Loucy (cell line): ENCODE measurements around the gene CATSPERD.
"Not testable (repeated sequence)": the region's sequence is repeated elsewhere in the genome, so short reads cannot be mapped to it uniquely, and the experiment has no call there.

Source experiments
- EZH2phosphoT487 ChIP-seq: fragments of 200-600 bp; IDR thresholded peaks from 2 replicates; pipeline ENCODE4 v1.6.1; 2018; ENCODE audit warnings: antibody characterized with exemption, mild to moderate bottlenecking, moderate library complexity, borderline replicate concordance
- TF ChIP-seq, protein P1 (sequence below): fragments of 200-600 bp; sonication (generic); conservative IDR thresholded peaks from 2 replicates; pipeline ENCODE4 v1.5.1; 2014; ENCODE audit warnings: mild to moderate bottlenecking, antibody characterized with exemption, low read length

DNA sequence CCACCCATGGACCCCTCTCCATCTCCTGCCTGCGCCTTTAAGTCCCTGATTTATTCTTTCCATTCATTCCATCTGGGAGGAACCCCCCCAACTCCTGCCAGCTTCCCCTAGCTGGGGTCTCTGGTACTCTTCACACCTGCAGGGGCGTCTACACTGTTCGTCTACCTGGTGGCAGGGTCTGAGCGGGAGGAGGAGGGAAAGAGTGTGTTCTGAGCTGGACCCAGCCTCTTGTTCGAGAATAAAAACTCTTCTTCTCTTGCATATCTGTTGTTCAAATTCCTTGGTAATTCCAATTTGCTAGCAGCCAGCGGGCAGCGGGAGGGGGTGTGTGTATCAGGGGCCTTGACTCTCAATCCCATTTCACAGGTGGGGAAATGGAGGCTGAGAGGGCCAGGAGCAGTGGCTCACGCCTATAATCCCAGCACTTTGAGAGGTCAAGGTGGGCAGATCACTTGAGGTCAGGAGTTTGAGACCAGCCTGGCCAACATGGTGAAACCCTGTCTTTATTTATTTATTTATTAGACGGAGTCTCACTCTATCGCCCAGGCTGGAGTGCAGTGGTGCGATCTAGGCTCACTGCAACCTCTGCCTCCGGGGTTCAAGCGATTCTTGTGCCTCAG, 32.1 kb upstream of the CATSPERD start:
- TF ChIP-seq, protein P1, sequence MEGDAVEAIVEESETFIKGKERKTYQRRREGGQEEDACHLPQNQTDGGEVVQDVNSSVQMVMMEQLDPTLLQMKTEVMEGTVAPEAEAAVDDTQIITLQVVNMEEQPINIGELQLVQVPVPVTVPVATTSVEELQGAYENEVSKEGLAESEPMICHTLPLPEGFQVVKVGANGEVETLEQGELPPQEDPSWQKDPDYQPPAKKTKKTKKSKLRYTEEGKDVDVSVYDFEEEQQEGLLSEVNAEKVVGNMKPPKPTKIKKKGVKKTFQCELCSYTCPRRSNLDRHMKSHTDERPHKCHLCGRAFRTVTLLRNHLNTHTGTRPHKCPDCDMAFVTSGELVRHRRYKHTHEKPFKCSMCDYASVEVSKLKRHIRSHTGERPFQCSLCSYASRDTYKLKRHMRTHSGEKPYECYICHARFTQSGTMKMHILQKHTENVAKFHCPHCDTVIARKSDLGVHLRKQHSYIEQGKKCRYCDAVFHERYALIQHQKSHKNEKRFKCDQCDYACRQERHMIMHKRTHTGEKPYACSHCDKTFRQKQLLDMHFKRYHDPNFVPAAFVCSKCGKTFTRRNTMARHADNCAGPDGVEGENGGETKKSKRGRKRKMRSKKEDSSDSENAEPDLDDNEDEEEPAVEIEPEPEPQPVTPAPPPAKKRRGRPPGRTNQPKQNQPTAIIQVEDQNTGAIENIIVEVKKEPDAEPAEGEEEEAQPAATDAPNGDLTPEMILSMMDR: not testable (repeated sequence)
- not testable (repeated sequence) for TF ChIP-seq EZH2phosphoT487
